Body of pancreas (tissue), 4 donors: Measurements from ENCODE around the gene HNRNPM.

Experiments
- CTCF ChIP-seq, 7 experiments: fragments of 450-650 bp in 4 of 7; fragments of 200-600 bp in 3 of 7; sonication (generic) in 3 of 7; IDR thresholded peaks; one replicate each; pipeline ENCODE4 v1.5.1; 2016 to 2019; ENCODE audit warnings: antibody characterized with exemption in 7 of 7
- POLR2A ChIP-seq, 3 donors: fragments of 450-650 bp; IDR thresholded peaks; one replicate each; pipeline ENCODE4 v1.6.1; 2016; ENCODE audit warnings: antibody characterized with exemption in 3 of 3, mild to moderate bottlenecking in 2 of 3

- no peak for TF ChIP-seq CTCF (IDR thresholded peaks at IDR 0.05)
- no peak for TF ChIP-seq POLR2A (IDR thresholded peaks at IDR 0.05)
These were observed 68.4 kb downstream of the HNRNPM start for GRCh38 chr19:8513036-8513686.
